NCI-H2107 treated with DMSO at 0.1 percent for 48 hours (cell line): Measurements from ENCODE around the gene TSHZ2.

Experiments
- DNase-seq: peaks from one replicate; lab custom pipeline; 2025; ENCODE audit not compliant: unreplicated experiment; lab: John Stamatoyannopoulos, UW

TSHZ2 gene

DNA sequence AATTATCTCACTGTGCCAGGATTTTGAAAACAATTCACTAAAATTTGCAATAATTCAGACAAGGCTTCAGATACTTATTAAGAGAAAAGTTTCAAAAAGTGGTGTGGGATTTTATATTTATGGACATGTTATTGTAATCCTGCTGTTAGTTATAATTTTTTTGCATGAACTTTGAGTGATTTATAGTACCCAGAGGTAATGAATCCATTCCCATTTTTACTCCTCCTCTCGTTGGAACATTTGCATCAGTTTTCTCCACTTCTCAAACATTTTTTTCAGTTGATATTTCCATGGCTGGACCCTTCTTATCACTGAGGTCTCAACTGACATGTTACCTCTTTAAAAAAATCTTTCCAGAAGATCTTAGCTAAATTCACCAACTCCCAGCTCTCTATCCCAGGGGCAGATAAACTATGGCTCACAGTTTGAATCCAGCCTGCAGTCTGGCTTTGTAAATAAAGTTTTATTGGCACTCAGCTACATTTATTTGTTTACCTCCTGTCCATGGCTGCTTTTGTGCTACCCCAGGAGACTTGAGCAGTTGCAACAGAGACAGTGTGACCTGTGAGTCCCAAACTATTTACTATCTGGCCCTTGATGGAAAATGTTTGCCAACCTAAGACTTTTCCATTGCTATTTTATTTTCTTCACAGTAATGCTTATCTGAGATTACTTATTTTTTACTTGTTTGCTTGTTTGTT lies 83.4 kb downstream of the TSHZ2 start:
- DNase-seq, result no peak

DNA sequence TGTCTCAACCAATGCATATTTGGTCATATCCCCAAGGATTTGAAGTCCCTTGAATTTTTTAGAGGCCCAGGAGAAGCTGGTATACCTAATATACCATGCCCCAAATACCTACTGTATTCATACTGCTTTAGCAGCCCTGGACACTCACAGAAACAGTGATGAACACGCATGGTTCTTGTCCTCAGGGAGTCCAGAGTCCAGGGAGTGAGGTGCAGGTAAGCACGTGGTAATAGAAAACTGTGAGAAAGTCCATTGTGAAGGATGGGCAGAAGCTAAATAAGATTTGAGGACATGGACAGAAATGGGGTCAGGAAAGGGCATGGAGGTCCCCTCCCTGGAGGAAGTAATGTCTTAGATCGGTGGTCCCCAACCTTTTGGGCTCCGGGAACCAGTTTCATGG lies 85.4 kb downstream of the TSHZ2 start:
- DNase-seq, result no peak

DNA sequence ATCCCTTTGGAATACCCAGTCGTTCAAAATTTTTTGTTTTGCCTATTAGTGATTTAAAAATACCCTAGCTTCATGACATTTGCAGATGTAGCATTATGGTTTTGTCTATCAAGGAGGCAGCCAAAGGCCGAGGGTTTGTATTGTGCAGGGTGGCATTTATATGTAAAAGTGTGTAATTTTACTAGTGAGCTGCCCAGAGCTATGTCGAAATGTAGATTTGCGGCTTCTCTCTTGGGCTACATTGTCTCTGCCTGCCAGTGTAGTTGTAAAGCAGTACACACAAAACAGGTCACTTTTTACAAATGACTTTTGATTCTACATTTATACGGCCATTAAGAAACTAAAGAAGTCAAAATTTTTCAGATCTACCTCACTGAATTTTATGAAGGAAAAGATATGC lies 87.7 kb downstream of the TSHZ2 start:
- no peak for DNase-seq

DNA sequence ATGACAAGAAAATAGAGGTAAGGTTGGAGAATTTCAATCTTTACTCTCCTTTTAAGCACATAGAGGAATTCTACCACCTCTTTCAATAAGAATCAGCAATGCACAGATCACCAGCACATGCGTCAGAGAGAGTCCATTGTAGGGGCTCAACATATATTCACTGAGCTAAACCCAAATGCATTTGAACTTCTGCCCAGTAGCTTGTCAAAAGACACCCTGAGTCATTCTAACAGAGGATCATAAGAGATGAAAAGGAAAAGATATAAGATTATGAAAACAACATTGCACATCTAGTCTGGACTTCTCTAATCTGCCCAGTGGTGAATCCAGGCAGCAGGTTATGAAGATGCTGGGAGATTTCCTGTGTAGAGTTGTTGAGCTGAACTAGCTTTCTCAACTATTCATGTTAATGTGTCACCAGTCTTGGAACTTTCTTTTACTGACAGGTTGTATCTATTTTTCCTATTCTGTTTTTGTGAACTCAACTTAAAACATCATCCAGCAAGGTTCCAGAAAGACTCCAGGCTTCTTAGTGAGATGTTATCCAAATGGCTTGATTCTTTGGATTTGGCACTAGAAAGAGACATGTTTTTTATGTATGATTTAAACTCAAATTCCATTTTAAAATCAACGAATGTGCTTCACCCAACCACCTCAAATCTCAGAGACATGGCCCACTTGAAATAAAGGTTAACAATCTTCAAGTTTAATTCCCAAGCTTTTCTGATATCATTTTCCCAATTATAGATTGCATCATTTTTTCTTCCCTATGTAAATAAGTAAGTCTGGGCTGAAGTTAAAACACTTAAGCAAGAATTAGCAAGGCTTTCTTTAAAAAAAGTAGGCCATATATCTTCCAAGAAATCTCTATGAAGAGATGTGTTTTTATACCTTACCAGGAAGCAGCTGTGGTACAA lies 89.3 kb downstream of the TSHZ2 start:
- DNase-seq, result no peak

DNA sequence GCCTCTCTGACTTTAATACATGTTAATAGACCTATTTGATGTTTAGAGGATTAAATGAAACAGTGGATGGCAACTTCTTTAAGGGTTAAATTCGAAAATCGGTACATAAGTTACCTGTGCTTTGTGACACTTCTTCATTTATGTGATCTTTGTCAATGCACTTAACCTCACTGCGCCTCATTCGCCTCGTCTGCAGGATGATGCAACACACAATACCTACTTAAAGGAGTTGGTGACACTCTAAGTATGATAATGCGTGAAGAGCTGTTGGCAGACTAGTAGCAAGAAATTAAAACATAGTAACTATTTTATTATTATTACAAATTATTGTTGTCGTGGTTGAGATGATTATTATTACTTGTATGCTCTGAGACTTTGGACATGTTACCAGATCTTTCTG lies 92.8 kb downstream of the TSHZ2 start:
- no peak for DNase-seq

DNA sequence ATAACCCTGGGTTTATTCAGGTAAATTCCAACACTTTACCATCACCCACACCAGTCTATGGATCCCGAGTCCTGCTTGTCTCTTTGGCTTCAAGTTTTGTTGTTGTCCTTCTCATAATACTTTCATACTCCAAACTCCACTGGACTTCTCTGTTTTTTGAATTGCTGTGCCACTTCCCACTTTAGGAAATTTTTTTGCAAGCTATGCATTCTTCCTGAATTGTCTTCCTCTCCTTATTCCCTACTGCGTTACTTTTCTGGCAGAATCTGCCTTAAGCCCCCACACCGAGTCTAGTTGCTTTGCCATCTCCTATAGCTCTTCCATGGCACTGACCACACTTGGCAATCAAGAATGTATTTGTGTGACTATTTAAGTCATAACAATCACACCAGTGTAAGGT lies 96.1 kb downstream of the TSHZ2 start:
- DNase-seq, result no peak

DNA sequence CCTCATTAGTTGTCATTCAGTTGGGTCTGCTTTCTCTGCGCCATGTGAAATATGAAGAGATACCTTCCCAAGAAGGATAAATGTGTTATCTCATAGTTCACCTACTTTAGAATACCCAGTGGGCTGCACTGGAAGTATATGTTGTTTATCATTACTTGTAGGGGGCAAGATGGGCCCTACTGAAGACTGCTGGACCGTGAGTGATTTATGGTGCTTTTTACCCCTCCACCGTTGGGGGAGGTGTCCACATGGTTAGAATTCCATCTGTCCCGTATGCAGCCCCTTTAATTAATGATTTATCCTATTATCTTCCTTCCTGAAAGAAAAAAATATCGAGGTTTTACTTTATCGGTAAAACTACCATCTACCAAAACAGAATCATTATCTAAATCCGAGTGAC lies 97.0 kb downstream of the TSHZ2 start:
- DNase-seq, result no peak

DNA sequence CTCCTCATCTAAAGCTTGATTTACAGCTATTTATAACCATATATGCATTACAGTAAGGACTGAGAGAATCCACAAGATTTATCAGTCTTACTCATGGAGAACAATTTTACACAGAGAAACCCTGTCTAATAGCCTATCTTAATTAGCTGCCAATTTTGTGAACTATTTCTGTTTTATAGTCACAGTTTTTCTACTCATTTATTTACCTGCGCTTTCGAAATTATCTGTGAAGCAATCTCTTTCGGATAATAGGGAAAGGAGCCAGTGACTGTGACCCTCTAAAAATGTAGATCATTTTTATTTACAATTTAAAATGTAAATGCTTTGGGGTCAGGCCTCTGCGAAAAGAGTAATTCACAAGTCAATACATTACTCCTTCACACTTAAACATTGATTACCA lies 98.1 kb downstream of the TSHZ2 start:
- no peak for DNase-seq

DNA sequence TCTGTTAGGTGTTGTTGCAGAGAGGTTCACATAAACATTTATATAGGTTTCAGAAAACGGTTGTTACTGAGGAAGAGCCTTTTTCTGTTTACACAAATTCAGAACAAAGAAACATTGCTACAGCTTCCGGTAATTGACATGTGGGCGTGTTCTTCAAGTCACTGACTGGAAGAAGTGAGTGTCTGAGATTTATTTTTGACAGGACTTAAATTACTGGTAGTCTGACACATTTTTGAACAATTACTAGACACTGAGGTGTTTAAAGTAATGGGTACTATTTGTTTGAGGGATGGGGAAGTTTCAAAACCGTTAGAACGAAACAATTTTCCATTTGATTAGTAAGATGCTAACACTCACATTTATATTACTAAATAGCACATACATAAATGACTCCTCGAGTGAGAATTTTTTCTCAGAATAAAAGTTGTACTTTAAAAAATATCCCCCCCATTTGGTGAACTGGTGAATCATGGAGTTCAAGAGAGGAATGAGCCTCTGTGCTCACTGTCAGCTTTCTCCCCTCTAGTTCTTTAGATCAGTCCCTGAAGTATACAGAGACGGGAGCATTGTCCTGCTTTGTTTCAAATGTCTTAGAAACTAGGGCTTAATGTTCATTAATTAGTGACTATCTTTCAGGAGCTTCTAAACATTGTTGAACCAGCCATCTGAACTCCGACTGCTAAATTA lies 98.7 kb downstream of the TSHZ2 start:
- DNase-seq, result no peak

DNA sequence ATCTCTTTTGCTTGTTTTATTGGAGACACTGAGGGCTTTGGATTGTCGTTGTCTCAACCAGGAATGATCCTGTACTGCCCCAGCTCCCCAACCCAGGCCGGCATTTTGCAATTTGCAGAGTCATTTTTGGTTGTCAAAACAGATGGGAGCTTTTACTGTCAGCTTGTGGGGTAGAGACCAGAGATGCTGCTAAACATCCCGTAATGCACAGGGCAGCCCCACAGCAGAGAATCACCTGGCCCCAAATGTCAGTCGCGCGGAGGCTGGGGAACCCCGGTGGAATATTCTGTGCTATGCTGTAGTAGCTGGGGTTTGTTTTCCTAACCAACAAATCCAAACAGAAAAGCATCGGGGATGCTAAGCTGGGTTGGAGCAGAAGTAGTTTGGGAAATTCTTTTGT lies 99.7 kb downstream of the TSHZ2 start:
- no peak for DNase-seq

DNA sequence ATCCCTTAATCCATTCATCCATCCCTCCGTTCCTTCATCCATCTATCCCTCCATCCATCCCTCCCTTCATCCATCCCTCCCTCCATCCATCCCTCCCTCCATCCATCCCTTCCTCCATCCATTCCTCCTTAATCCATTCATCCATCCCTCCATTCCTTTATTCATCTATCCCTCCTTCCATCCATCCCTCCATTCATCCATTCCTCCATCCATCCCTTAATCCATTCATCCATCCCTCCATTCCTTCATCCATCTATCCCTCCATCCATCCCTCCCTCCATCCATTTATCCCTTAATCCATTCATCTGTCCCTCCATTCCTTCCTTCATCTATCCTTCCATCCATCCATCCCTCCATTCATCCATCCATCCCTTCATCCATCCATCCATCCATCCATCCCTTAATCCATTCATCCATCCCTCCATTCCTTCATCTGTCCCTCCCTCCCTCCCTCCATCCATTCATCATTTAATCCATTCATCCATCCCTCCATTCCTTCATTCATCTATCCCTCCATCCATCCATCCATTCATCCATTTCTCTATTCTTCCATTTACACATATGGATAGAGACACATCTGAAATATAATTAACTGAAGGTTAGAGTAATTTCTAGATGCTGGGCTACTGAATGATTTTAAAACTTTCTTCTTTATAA lies 100.9 kb downstream of the TSHZ2 start:
- DNase-seq, result no peak

DNA sequence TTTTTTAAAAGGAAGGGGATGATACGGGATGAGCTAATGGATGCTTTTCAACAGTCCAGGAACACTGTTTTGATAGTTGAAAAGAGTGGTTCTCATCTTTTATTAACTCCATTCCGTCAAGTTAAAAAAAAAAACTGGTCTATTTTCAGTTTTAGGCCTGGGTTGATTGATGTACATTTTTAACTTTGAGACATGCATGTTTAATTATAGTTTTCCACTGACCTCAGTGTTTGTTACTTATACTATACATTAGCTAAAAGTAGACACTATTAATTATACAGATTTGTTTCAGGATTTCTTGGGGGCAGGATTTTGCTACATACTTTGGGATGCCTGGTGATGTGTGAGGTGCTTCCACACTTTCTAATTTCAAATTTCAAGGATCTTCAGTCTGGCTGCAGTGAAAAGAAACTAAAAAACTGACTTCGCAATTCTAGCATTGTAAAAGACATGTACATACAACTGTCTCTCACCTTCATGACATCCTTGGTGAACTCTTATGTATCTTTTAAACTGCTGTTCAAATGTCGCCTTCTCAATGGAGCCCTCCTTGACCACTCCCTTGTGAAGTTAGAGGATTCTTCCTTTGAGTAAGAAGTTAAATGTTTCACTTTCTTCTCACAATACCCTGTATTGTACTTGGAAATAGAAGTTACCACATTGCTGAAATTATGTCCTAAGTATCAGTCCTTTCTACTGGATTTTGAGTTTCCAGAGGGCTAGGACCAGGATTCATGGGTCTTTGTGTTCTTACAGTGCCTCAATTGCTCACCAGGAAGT lies 101.7 kb downstream of the TSHZ2 start:
- no peak for DNase-seq

DNA sequence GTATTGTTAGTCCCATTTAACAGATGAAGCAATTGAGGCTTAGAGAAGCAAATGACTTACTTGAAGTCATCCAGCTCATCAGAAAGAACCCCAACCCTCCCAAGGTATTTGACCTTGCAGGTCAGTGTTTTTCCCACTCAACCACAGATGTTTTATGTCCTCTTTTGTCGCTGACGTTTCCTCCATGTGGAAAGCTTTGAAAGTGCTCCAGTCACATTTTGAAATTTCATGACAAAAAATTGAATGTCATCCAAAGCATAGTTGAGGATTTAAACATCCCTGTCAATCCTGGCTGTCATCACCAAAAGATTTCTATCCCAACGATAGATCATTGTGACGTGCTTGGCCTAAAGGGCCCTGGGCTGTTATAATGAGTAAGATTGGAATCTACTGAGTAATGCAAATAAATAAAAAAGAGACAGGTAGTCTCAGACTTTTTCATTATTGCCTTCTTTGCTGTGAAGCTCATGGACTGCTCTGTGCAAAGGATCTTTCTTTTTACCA lies 102.7 kb downstream of the TSHZ2 start:
- DNase-seq, result no peak

DNA sequence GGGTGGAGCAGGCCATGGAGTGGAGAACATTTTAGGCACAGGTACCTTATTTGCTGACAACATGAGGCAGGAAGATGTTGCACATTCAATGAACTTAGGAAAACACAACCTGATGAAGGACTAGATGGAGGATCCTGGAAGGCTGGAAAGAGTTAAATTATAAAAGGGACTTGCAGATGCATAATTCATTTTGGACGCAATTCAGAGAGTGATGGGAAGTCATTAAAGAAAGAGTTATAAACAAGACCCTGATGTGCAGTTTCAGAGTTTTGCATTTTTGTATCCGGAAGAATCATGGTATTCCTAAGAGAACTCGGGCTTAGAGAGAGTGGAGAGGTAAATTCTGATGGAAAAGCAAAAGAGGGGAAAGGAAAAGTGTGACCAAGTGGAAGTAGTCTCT lies 104.5 kb downstream of the TSHZ2 start:
- DNase-seq, result no peak

DNA sequence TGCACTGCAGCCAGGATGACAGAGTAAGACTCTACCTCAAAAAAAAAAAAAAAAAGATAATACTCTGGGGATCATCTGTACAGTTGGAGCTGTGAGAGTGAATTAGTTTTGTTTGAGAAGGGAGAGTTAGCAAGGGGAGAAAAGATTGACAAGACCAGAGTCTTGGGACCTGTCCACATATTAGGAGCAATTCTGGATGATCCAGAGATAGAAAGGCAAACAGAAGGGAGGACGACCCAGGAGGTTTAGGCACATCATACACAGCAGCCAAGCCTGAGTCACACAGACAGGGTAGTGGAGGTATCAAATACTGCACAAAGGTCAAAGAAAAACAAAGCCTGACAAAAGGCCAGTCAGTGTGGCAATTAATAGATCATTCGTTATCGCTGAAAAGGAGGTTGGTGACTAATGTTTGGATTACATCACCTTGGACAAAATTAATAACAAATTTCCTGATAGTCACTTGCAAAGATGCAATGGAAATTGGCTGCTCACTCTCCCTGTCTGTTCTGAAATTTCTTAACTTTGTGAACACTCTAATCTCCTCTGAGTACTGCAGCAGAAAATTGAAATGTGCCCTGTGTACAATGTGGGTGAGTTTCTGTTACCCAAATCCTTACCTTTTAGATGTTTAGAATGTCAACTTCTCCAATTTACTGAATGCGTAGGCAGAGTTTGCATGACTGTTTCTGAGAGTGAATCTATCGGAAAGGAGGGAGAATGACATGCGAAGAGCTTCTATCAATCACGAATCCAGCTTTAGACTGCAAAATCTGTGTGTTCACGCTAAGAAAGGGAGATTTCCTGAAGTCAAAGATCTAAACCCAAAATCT lies 105.4 kb downstream of the TSHZ2 start:
- no peak for DNase-seq

DNA sequence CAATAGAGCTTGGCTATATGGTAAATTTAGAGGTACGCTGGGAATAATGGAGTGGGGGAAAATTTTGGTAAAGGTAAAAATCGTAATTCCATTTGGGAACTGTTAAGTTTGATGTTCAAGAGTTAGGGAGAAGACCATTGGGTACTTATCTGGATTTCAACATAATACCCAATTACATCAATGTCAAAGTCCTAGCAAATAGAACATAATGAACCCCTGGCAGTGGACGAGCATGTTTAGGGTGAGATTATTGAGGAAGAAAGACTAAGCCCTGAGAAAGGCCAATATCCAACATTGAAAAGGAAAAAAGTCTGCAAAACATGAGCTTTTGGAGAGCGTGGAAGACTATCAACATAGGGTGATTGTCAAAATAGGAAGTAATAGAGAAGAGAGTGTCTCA lies 106.6 kb downstream of the TSHZ2 start:
- no peak for DNase-seq

DNA sequence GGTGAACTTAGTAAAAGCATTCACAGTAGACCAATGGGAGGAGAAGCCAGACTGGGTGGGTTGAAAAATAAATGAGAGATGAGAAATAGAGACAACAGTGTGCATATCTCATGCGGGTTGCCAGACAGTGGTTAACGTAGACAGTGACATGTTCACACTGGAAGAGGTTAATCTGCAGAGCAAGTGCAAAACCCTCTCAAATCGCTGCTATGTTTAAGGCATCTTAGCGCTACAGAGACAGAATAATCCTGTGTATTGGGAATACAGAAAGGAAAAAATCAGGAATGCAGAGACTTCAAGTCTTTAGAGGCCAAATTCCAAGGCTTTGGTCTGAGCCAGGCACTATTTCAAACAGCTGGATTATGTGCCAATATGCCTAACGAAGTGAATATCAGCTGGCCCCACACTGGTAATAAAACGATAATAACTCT lies 107.1 kb downstream of the TSHZ2 start:
- no peak for DNase-seq

DNA sequence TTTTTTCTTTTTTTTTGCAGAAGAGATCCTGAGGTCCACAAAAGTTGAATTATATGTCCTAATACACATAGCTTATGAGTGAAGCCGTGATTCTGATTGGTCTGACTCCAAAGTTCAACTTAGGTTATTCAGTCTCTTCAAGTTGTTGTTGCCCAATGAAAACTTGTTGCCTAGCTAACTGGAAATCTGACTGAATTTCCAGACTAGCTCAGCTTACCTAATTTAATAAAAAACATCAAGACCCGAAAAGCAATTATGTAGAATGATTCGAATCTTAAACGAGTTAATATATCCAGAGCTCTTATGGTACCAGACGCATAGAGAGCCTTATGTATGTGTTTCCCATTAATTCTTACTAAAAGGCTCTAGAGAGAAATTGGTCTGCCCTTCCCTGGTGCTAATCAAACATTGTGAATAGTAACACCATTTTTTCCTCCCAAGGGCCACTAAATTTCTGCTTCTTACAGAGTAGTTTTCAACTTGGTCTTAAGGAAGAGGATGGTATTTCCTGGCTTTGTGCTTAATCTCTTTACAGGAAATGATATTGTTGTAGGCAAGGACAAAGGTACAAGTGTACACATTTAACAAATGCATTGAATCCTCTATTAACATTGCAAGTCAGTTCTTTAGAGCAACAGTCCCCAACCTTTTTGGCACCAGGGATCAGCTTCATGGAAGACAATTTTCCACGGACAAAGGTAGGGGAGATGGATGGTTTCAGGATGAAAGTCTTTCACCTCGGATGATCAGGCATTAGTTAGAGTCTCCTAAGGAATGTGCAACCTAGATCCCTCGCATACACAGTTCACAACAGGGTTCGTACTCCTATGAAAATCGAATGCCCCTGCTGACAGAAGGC lies 107.9 kb downstream of the TSHZ2 start:
- DNase-seq, result no peak

DNA sequence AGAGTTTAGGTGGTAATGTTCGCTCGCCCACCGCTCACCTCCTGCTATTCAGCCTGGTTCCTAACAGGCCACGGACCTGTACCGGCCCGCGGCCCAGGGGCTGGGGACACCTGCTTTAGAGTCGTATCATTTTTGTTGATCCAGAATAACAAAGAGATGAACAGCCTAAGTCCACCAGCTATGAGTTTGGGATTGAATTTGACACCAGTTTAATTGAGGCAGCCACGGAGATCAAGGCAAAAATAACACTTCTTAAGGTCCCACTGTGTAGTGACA lies 108.5 kb downstream of the TSHZ2 start:
- DNase-seq, result no peak
